ENCODE measurements around the gene HOXA9. TPM values are rescaled to one million over a fixed set of nuclear protein-coding genes. Genes with fewer than 3 reads are reported as not detected.

HOXA9 gene
- total and polyA plus RNA-seq, 2 of the 8 experiments (the other 6 are each of a cell fraction or from before 2014, with no cell fraction given), result not detected

GRCh38 chr7:27160546-27161213 is 4.7 kb downstream of the HOXA9 start (continued):
- no peak for TF ChIP-seq TBP (IDR thresholded peaks at IDR 0.05; ENCODE audit: low read depth, low read length)
- no peak for TF ChIP-seq CTBP2 (IDR thresholded peaks at IDR 0.05; ENCODE audit: borderline replicate concordance, insufficient read depth, insufficient read length, low read length)
- no peak for TF ChIP-seq CHD7 (IDR thresholded peaks at IDR 0.05; ENCODE audit: insufficient replicate concordance, low read length)
- no peak for TF ChIP-seq GTF2F1 (IDR thresholded peaks at IDR 0.05; ENCODE audit: borderline replicate concordance, low read depth, low read length)
- no peak for TF ChIP-seq CHD1 (IDR thresholded peaks at IDR 0.05; ENCODE audit: low read depth, low read length)
- no peak for TF ChIP-seq MAFK (IDR thresholded peaks at IDR 0.05; ENCODE audit: low read depth, low read length)
- no peak for TF ChIP-seq RBBP5 (IDR thresholded peaks at IDR 0.05; ENCODE audit: borderline replicate concordance, low read depth, low read length)
- TF ChIP-seq JUN (IDR thresholded peaks at IDR 0.05; ENCODE audit: low read depth, low read length), result no peak
- no peak for TF ChIP-seq KDM5A (IDR thresholded peaks at IDR 0.05; ENCODE audit: low read length)
- TF ChIP-seq ATF3 (IDR thresholded peaks at IDR 0.05; ENCODE audit: insufficient read depth, low read depth, low read length), result no peak

Measured in H1 (cell line).